Measurements from ENCODE around the gene PROB1. TPM values are rescaled to one million over a fixed set of nuclear protein-coding genes. Genes with fewer than 3 reads are reported as not detected.
A peak's percentile ranks its signal among the peaks of the same experiment; 100 is the strongest.
"Not testable (repeated sequence)": the region's sequence is repeated elsewhere in the genome, so short reads cannot be mapped to it uniquely, and the experiment has no call there.

Gene PROB1
- total RNA-seq, 1 donor from 2014 or later, result 0.53 TPM

GRCh38 chr5:139410993-139411828, 16.3 kb upstream of the PROB1 start:
- peak; percentile 23 for FAIRE-seq
- H3K36me3 ChIP-seq (ENCODE audit: control insufficient read depth, insufficient read depth, low read length), result no peaks in the 10 kb centered on the region
- no peaks in the 10 kb centered on the region for H3K27me3 ChIP-seq (ENCODE audit: control insufficient read depth, insufficient read depth, low read length)
- no peak for DNase-seq (ENCODE audit: low read depth)
- no peak for TF ChIP-seq CTCF (IDR thresholded peaks at IDR 0.05; ENCODE audit: insufficient read depth, low read length, severe bottlenecking)
- H3K4me3 ChIP-seq (ENCODE audit: low read depth, low read length), result no peak overlapping the region

- Histone ChIP-seq H3K4me3 (ENCODE audit: low read depth, low read length) (no peak overlapping the region), H3K27me3 (ENCODE audit: control insufficient read depth, insufficient read depth, low read length) (no peaks in the 10 kb centered on the region), H3K36me3 (ENCODE audit: control insufficient read depth, insufficient read depth, low read length) (no peaks in the 10 kb centered on the region)
- no peak for TF ChIP-seq CTCF (IDR thresholded peaks at IDR 0.05; ENCODE audit: insufficient read depth, low read length, severe bottlenecking)
- DNase-seq (ENCODE audit: low read depth), result no peak
- no peak for FAIRE-seq
These were observed 15.5 kb upstream of the PROB1 start for GRCh38 chr5:139410121-139410992.

GRCh38 chr5:139409116-139409515, 14.2 kb upstream of the PROB1 start:
- not testable (repeated sequence) for FAIRE-seq; H3K27me3 ChIP-seq (ENCODE audit: control insufficient read depth, insufficient read depth, low read length); DNase-seq (ENCODE audit: low read depth); H3K36me3 ChIP-seq (ENCODE audit: control insufficient read depth, insufficient read depth, low read length); H3K4me3 ChIP-seq (ENCODE audit: low read depth, low read length)

GRCh38 chr5:139408191-139408590, 13.3 kb upstream of the PROB1 start:
- TF ChIP-seq CTCF (IDR thresholded peaks at IDR 0.05; ENCODE audit: insufficient read depth, low read length, severe bottlenecking), result no peak
- Histone ChIP-seq H3K27me3 (ENCODE audit: control insufficient read depth, insufficient read depth, low read length) (no peaks in the 10 kb centered on the region), H3K4me3 (ENCODE audit: low read depth, low read length) (no peak overlapping the region), H3K36me3 (ENCODE audit: control insufficient read depth, insufficient read depth, low read length) (no peaks in the 10 kb centered on the region)
- no peak for FAIRE-seq
- DNase-seq (ENCODE audit: low read depth), result no peak

- Histone ChIP-seq H3K36me3 (ENCODE audit: control insufficient read depth, insufficient read depth, low read length) (no peaks in the 10 kb centered on the region), H3K4me3 (ENCODE audit: low read depth, low read length) (no peak overlapping the region), H3K27me3 (ENCODE audit: control insufficient read depth, insufficient read depth, low read length) (no peaks in the 10 kb centered on the region)
- FAIRE-seq (no peak), DNase-seq (ENCODE audit: low read depth) (no peak)
- TF ChIP-seq CTCF (IDR thresholded peaks at IDR 0.05; ENCODE audit: insufficient read depth, low read length, severe bottlenecking), result no peak
These were observed 12.6 kb upstream of the PROB1 start for GRCh38 chr5:139407517-139407916.

- Histone ChIP-seq H3K36me3 (ENCODE audit: control insufficient read depth, insufficient read depth, low read length) (no peaks in the 10 kb centered on the region), H3K4me3 (ENCODE audit: low read depth, low read length) (no peak overlapping the region), H3K27me3 (ENCODE audit: control insufficient read depth, insufficient read depth, low read length) (no peaks in the 10 kb centered on the region)
- FAIRE-seq (no peak), DNase-seq (ENCODE audit: low read depth) (no peak)
- no peak for TF ChIP-seq CTCF (IDR thresholded peaks at IDR 0.05; ENCODE audit: insufficient read depth, low read length, severe bottlenecking)
These were observed 12.1 kb upstream of the PROB1 start for GRCh38 chr5:139406963-139407362.

All from bronchial epithelial cell (primary cell).